H1 (cell line): ENCODE results near the gene HS3ST6. TPM values are rescaled to one million over a fixed set of nuclear protein-coding genes. Genes with fewer than 3 reads are reported as not detected.

Experiments
- CTCF ChIA-PET: fragments of 300-600 bp; sonication (Branson Sonifier 250); formaldehyde crosslinking; loops from one replicate; lab custom pipeline; 2021; ENCODE audit not compliant: partially characterized antibody; lab: Charles Lee
- POLR2A ChIA-PET: fragments of 300-600 bp; sonication (Branson Sonifier 250); formaldehyde crosslinking; loops from one replicate; lab custom pipeline; 2021; ENCODE audit warnings: inconsistent platforms; ENCODE audit not compliant: partially characterized antibody; lab: Charles Lee
- DNase-seq, 2 experiments: peaks; one replicate each; pipeline versions ENCODE4 v3.0.0 to v3.0.0-alpha.2; 2010 to 2022; ENCODE audit warnings: low spot score in 2 of 2, low read depth in 1 of 2, mixed read lengths in 1 of 2
- FAIRE-seq: peaks from 2 replicates; lab custom pipeline; 2011; peaks lifted over from hg19 to GRCh38; lab: Jason Lieb, UNC
- H2AFZ ChIP-seq: 2 replicates; pipeline ENCODE4 v1.8.1; 2012; ENCODE audit warnings: low read length, inconsistent platforms
- H2AK5ac ChIP-seq: 2 replicates; pipeline ENCODE4 v1.6.1; 2013; ENCODE audit warnings: low read depth, low read length
- H2BK120ac ChIP-seq: replicated peaks from 2 replicates; pipeline ENCODE3; 2013; ENCODE audit warnings: low read depth, low read length, inconsistent platforms
- H2BK12ac ChIP-seq: 2 replicates; pipeline ENCODE4 v1.6.1; 2013; ENCODE audit warnings: low read depth, low read length
- H2BK15ac ChIP-seq: 2 replicates; pipeline ENCODE4 v1.6.1; 2013; ENCODE audit warnings: low read length
- H2BK20ac ChIP-seq: 2 replicates; pipeline ENCODE4 v1.6.1; 2013; ENCODE audit warnings: low read length
- H2BK5ac ChIP-seq: 2 replicates; pipeline ENCODE4 v1.6.1; 2013; ENCODE audit warnings: low read depth, low read length
- H3K14ac ChIP-seq: 2 replicates; pipeline ENCODE4 v1.6.1; 2013; ENCODE audit warnings: inconsistent platforms; ENCODE audit not compliant: insufficient read length
- H3K18ac ChIP-seq: 2 replicates; pipeline ENCODE4 v1.6.1; 2013; ENCODE audit warnings: low read length; ENCODE audit errors: extremely low read depth
- H3K23ac ChIP-seq: 2 replicates; pipeline ENCODE4 v1.6.1; 2013; ENCODE audit warnings: inconsistent platforms; ENCODE audit not compliant: insufficient read length
- H3K23me2 ChIP-seq: 2 replicates; pipeline ENCODE4 v1.6.1; 2013; ENCODE audit warnings: low read depth, low read length
- H3K27ac ChIP-seq: 2 replicates; pipeline ENCODE4 v1.6.1; 2011; ENCODE audit warnings: low read depth, low read length, inconsistent platforms
- H3K27me3 ChIP-seq, 4 experiments: replicated peaks in 1 of 4; 1 replicate in 1 of 4; 2 replicates in 3 of 4; pipeline versions ENCODE4 v1.6.1 to v1.8.1; 2011 to 2013; ENCODE audit warnings: low read length in 3 of 4, mild to moderate bottlenecking in 3 of 4, inconsistent platforms in 2 of 4, mixed read lengths in 2 of 4, moderate library complexity in 1 of 4; ENCODE audit not compliant: control insufficient read depth in 3 of 4, insufficient read depth in 3 of 4; ENCODE audit errors: extremely low read depth in 1 of 4
- H3K36me3 ChIP-seq, 4 experiments: 2 replicates each; pipeline versions ENCODE4 v1.6.1 to v1.8.1; 2011 to 2013; ENCODE audit warnings: mild to moderate bottlenecking in 4 of 4, low read length in 3 of 4, moderate library complexity in 2 of 4, control low read depth in 1 of 4, inconsistent platforms in 1 of 4; ENCODE audit not compliant: insufficient read depth in 4 of 4, control insufficient read depth in 2 of 4
- H3K4ac ChIP-seq: replicated peaks from 2 replicates; pipeline ENCODE3; 2013; ENCODE audit warnings: low read length, low read depth, mixed read lengths, inconsistent platforms; ENCODE audit not compliant: insufficient read length
- H3K4me1 ChIP-seq, 4 experiments: replicated peaks in 1 of 4; 1 replicate in 1 of 4; 2 replicates in 3 of 4; pipeline versions ENCODE4 v1.6.1 to v1.8.1; 2011 to 2013; ENCODE audit warnings: low read length in 3 of 4, inconsistent platforms in 2 of 4, mixed read lengths in 1 of 4; ENCODE audit not compliant: insufficient read depth in 4 of 4, control insufficient read depth in 3 of 4
- H3K4me2 ChIP-seq, 2 experiments: 2 replicates each; pipeline versions ENCODE4 v1.6.1 to v1.8.1; 2011 to 2013; ENCODE audit warnings: low read depth in 2 of 2, low read length in 2 of 2, control low read depth in 1 of 2, inconsistent platforms in 1 of 2, mild to moderate bottlenecking in 1 of 2; ENCODE audit not compliant: insufficient read depth in 1 of 2
- H3K4me3 ChIP-seq, 4 experiments: fragments of 200-600, 300-600 bp in 1 of 4; sonication (generic), shearing (Covaris generic), sonication (Bioruptor Twin) in 1 of 4; 2 replicates each; pipeline versions ENCODE4 v1.5.1 to v1.8.1; 2011 to 2016; ENCODE audit warnings: low read length in 4 of 4, low read depth in 3 of 4, control low read depth in 2 of 4, inconsistent platforms in 2 of 4, mild to moderate bottlenecking in 2 of 4, mixed read lengths in 1 of 4, moderate library complexity in 1 of 4; ENCODE audit not compliant: insufficient read depth in 2 of 4; ENCODE audit errors: extremely low read depth in 1 of 4
- H3K56ac ChIP-seq: replicated peaks from 2 replicates; pipeline ENCODE3; 2013; ENCODE audit warnings: low read depth, mild to moderate bottlenecking, mixed read lengths, low read length, inconsistent platforms; ENCODE audit not compliant: insufficient read length
- H3K79me1 ChIP-seq: 2 replicates; pipeline ENCODE4 v1.6.1; 2013; ENCODE audit warnings: low read depth, low read length, control low read depth
- H3K79me2 ChIP-seq, 2 experiments: 2 replicates each; pipeline versions ENCODE4 v1.6.1 to v1.8.1; 2012 to 2013; ENCODE audit warnings: low read length in 2 of 2, mild to moderate bottlenecking in 2 of 2, inconsistent platforms in 1 of 2; ENCODE audit not compliant: insufficient read depth in 2 of 2, control insufficient read depth in 1 of 2
- H3K9ac ChIP-seq, 4 experiments: replicated peaks in 1 of 4; 1 replicate in 1 of 4; 2 replicates in 3 of 4; pipeline versions ENCODE4 v1.6.1 to v1.8.1; 2011 to 2013; ENCODE audit warnings: low read depth in 3 of 4, low read length in 3 of 4, control low read depth in 2 of 4, mild to moderate bottlenecking in 2 of 4, moderate library complexity in 2 of 4, inconsistent platforms in 1 of 4; ENCODE audit errors: extremely low read depth in 1 of 4
- H3K9me3 ChIP-seq, 2 experiments: 2 replicates each; pipeline versions ENCODE4 v1.6.1 to v1.8.1; 2012 to 2013; ENCODE audit warnings: mild to moderate bottlenecking in 2 of 2, moderate library complexity in 2 of 2, control low read depth in 1 of 2, inconsistent platforms in 1 of 2, low read depth in 1 of 2, low read length in 1 of 2, mixed read lengths in 1 of 2; ENCODE audit not compliant: insufficient read depth in 2 of 2
- H4K20me1 ChIP-seq, 2 experiments: replicated peaks in 1 of 2; 2 replicates each; pipeline versions ENCODE3 to v1.8.1; 2011 to 2013; ENCODE audit warnings: inconsistent platforms in 2 of 2, low read length in 2 of 2, mild to moderate bottlenecking in 1 of 2; ENCODE audit not compliant: insufficient read depth in 2 of 2, control insufficient read depth in 1 of 2
- H4K5ac ChIP-seq: 2 replicates; pipeline ENCODE4 v1.6.1; 2013; ENCODE audit warnings: low read length, low read depth, mixed read lengths, inconsistent platforms; ENCODE audit not compliant: insufficient read length
- H4K8ac ChIP-seq: 2 replicates; pipeline ENCODE4 v1.8.0; 2013; ENCODE audit warnings: mild to moderate bottlenecking, moderate library complexity, low read length, inconsistent platforms; ENCODE audit not compliant: insufficient read depth; ENCODE audit errors: extremely low read depth
- H4K91ac ChIP-seq: replicated peaks from 2 replicates; pipeline ENCODE3; 2013; ENCODE audit warnings: low read length, mixed read lengths, inconsistent platforms; ENCODE audit not compliant: insufficient read length
- CBX8 ChIP-seq: fragments of 300-800, 300-1000 bp; sonication (generic); IDR thresholded peaks from 2 replicates; pipeline ENCODE4 v1.7.1; 2016; ENCODE audit warnings: low read depth, low read length, borderline replicate concordance
- POLR2AphosphoS5 ChIP-seq: IDR thresholded peaks from 2 replicates; pipeline ENCODE4 v1.6.1; 2011; ENCODE audit warnings: low read depth, low read length
- RXRA ChIP-seq: IDR thresholded peaks from 2 replicates; pipeline ENCODE4 v1.6.1; 2011; ENCODE audit warnings: low read depth, mild to moderate bottlenecking, low read length, moderate library complexity; ENCODE audit not compliant: insufficient read depth
- WGBS, 2 experiments: shearing (Covaris generic) in 1 of 2; methylation state at CpG; one replicate each; pipeline versions ENCODE4 v1.1.6 to v1.1.7; 2013 to 2015; ENCODE audit warnings: low lambda C conversion rate in 2 of 2, mixed read lengths in 2 of 2, inconsistent platforms in 1 of 2, low coverage in 1 of 2, missing lambda C conversion rate in 1 of 2; ENCODE audit not compliant: insufficient replicate concordance in 2 of 2, insufficient coverage in 1 of 2, insufficient read length in 1 of 2; ENCODE audit errors: extremely low coverage in 1 of 2, missing lambda C conversion rate in 1 of 2; 5-methylcytosine and 5-hydroxymethylcytosine counted together
- polyA plus RNA-seq, 7 experiments: library from polyadenylated mRNA; depleted of rRNA in 3 of 7; stranded (reverse) in 5 of 7; unstranded in 2 of 7; fragments of >200 nt in 5 of 7; fragments of 200-250 nt in 2 of 7; gene quantifications; 1 replicate in 5 of 7; 2 replicates in 1 of 7; 4 replicates in 1 of 7; pipeline versions ENCODE4 v1.2.1 to v1.2.3, GENCODE V29; 2011 to 2013; ENCODE audit warnings: missing spikeins in 2 of 7, mixed read lengths in 2 of 7
- total RNA-seq: library from RNA; stranded (reverse); fragmentation: NEBNext Ultra II Directional; extraction: Animal tissue kit (Norgen Biotek cat#: 25700); gene quantifications from 2 replicates; pipeline ENCODE4 v1.2.1, GENCODE V29; 2021
- TF ChIP-seq, protein P1 (sequence below): IDR thresholded peaks from 2 replicates; pipeline ENCODE4 v1.6.1; 2012; ENCODE audit warnings: low read length, inconsistent platforms

The HS3ST6 gene
- total and polyA plus RNA-seq, 2 of the 8 experiments (the other 6 are each of a cell fraction or from before 2014, with no cell fraction given), result 0.36 to 0.39 TPM

DNA sequence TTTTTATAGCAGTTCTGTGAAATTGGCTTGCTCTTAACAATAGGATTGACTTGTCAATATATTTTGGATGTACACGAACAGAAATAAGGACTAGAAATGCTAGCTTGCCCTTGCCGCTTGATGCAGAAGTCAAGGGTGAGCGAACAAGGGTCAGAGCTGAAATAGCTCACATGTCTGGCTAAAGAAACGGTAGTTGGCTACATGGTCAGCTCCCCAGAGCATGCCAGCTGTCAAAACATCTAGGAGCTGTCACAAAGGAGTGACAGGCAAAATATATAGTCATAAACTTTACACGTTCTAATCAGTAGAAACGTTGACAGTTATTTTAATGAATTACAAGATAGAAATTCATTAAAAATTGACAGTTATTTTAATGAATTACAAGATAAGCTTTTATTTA lies 43.4 kb downstream of the HS3ST6 start:
- CTCF ChIA-PET, result interaction anchor here (0.6 to 2.8 kb wide), 4 partner anchors 9 to 78 kb away, joined by 3 to 10 read pairs (median 4); no protein-coding TSS in a partner anchor
- Histone ChIP-seq H3K4me2 (no peak overlapping the region), H4K91ac (no peak overlapping the region), H2BK120ac (no peak overlapping the region), H2AK5ac (no peak overlapping the region), H4K20me1 (no peaks in the 10 kb centered on the region), H2BK12ac (no peak overlapping the region), H3K4ac (no peak overlapping the region), H2BK5ac (no peak overlapping the region), H3K79me1 (no peaks in the 10 kb centered on the region), H3K9me3 (no peaks in the 10 kb centered on the region), H3K14ac (no peak overlapping the region), H3K9ac (no peak overlapping the region), H3K79me2 (no peaks in the 10 kb centered on the region), H3K23ac (no peak overlapping the region), H3K36me3 (no peaks in the 10 kb centered on the region), H3K23me2 (no peaks in the 10 kb centered on the region), H4K5ac (no peak overlapping the region), H3K4me1 (peaks cover 0 to 4% (median under 1%) of the 10 kb centered on the region in 4 experiments; a peak in 2 of 7 replicates), H3K4me3 (no peak overlapping the region), H3K18ac (no peak overlapping the region), H2BK15ac (no peak overlapping the region), H2BK20ac (no peak overlapping the region), H3K27ac (no peak overlapping the region), H2AFZ (no peak overlapping the region), H3K56ac (no peak overlapping the region), H4K8ac (no peak overlapping the region), H3K27me3 (peaks cover 0 to 18% (median 6%) of the 10 kb centered on the region in 4 experiments; a peak in 6 of 7 replicates)
- POLR2A ChIA-PET, result interaction anchor here (1.9 kb wide), 1 partner anchor 52 kb away, joined by 4 read pairs; no protein-coding TSS in a partner anchor
- DNase-seq (no peak), FAIRE-seq (no peak)
- TF ChIP-seq POLR2AphosphoS5 (no peak), RXRA (no peak), CBX8 (no peak)
- TF ChIP-seq, protein P1, sequence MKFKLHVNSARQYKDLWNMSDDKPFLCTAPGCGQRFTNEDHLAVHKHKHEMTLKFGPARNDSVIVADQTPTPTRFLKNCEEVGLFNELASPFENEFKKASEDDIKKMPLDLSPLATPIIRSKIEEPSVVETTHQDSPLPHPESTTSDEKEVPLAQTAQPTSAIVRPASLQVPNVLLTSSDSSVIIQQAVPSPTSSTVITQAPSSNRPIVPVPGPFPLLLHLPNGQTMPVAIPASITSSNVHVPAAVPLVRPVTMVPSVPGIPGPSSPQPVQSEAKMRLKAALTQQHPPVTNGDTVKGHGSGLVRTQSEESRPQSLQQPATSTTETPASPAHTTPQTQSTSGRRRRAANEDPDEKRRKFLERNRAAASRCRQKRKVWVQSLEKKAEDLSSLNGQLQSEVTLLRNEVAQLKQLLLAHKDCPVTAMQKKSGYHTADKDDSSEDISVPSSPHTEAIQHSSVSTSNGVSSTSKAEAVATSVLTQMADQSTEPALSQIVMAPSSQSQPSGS, result no peak
- 81% methylated on average over 6 of the region's 6 CpGs; no CpG with 5 or more reads in 1 of the 2 experiments for WGBS, 2 experiments
